K562 (cell line): Measurements from ENCODE around the gene IGFALS. TPM values are rescaled to one million over a fixed set of nuclear protein-coding genes. Genes with fewer than 3 reads are reported as not detected.

ENCODE experiments used
- ATAC-seq: fragments of 200-7000 bp; cut with Tn5 transposase; 3 replicates; pipeline ENCODE4 v1.9.1; 2020; ENCODE audit warnings: moderate library complexity
- BruUV-seq: library from RNA; stranded (reverse); fragments of 400-500 nt; replicated peaks from 2 replicates; lab custom pipeline; 2021; lab: Mats Ljungman, UMichigan
- CTCF ChIA-PET: fragments of 300-600 bp; formaldehyde crosslinking; extraction: SDS; loops from one replicate; lab custom pipeline; 2021; ENCODE audit warnings: low intra/inter-chr PET ratio; lab: Yijun Ruan, JAX
- POLR2A ChIA-PET: fragments of 300-600, 350-650 bp; sonication (Branson Sonifier 250); formaldehyde crosslinking; extraction: SDS; loops from one replicate; lab custom pipeline; 2021; ENCODE audit warnings: antibody characterized with exemption, inconsistent platforms; lab: Yijun Ruan, JAX
- DNase-seq, 4 experiments: peaks; one replicate each; pipeline versions ENCODE4 v3.0.0 to v3.0.0-alpha.2; 2011 to 2018; ENCODE audit warnings: low spot score in 3 of 4, mixed read lengths in 3 of 4; ENCODE audit errors: extremely low read depth in 1 of 4
- FAIRE-seq: peaks from 2 replicates; lab custom pipeline; 2011; peaks lifted over from hg19 to GRCh38; lab: Jason Lieb, UNC
- H2AFZ ChIP-seq: 2 replicates; pipeline ENCODE4 v1.6.0; 2011; ENCODE audit warnings: low read depth, low read length, control low read depth, inconsistent platforms
- H3K27ac ChIP-seq: fragments of 200-600 bp; 3 replicates; pipeline ENCODE4 v1.8.0; 2011; ENCODE audit warnings: low read depth, mild to moderate bottlenecking, control low read depth, inconsistent platforms, low read length, moderate library complexity, mixed read lengths; ENCODE audit errors: extremely low read depth
- H3K27me3 ChIP-seq, 2 experiments: fragments of 300-600 bp in 1 of 2; 2 replicates in 1 of 2; 3 replicates in 1 of 2; pipeline versions ENCODE4 v1.6.0 to v1.8.0; 2011; ENCODE audit warnings: inconsistent platforms in 2 of 2, low read length in 2 of 2, mild to moderate bottlenecking in 1 of 2, mixed read lengths in 1 of 2, moderate library complexity in 1 of 2; ENCODE audit not compliant: control insufficient read depth in 2 of 2, insufficient read depth in 2 of 2
- H3K36me3 ChIP-seq: fragments of 300-600 bp; 3 replicates; pipeline ENCODE4 v1.8.0; 2011; ENCODE audit warnings: mild to moderate bottlenecking, low read length, inconsistent platforms; ENCODE audit not compliant: control insufficient read depth, insufficient read depth
- H3K4me1 ChIP-seq, 2 experiments: fragments of 200-600 bp in 1 of 2; replicated peaks in 1 of 2; 2 replicates in 1 of 2; 3 replicates in 1 of 2; pipeline versions ENCODE4 v1.5.1 to v1.8.0; 2011; ENCODE audit warnings: inconsistent platforms in 2 of 2, low read length in 2 of 2, mild to moderate bottlenecking in 1 of 2, mixed read lengths in 1 of 2, moderate library complexity in 1 of 2; ENCODE audit not compliant: control insufficient read depth in 2 of 2, insufficient read depth in 2 of 2
- H3K4me2 ChIP-seq: 2 replicates; pipeline ENCODE4 v1.6.1; 2011; ENCODE audit warnings: low read length, control low read depth, inconsistent platforms, mixed read lengths; ENCODE audit not compliant: insufficient read depth
- H3K4me3 ChIP-seq: fragments of 200-600 bp; sonication (generic), shearing (Covaris generic); 2 replicates; pipeline ENCODE4 v1.5.1; 2016; ENCODE audit warnings: control low read depth, inconsistent platforms
- H3K79me2 ChIP-seq: fragments of 200-600 bp; 3 replicates; pipeline ENCODE4 v1.8.0; 2011; ENCODE audit warnings: low read length, inconsistent platforms; ENCODE audit not compliant: control insufficient read depth, insufficient read depth
- H3K9ac ChIP-seq, 2 experiments: 2 replicates each; pipeline versions ENCODE4 v1.6.0 to v1.6.1; 2011; ENCODE audit warnings: low read depth in 2 of 2, low read length in 2 of 2, control low read depth in 1 of 2, inconsistent platforms in 1 of 2, mild to moderate bottlenecking in 1 of 2, mixed read lengths in 1 of 2; ENCODE audit not compliant: insufficient read depth in 1 of 2
- H3K9me1 ChIP-seq: one replicate; pipeline ENCODE4 v1.6.0; 2011; ENCODE audit warnings: inconsistent platforms, mild to moderate bottlenecking, low read length, moderate library complexity; ENCODE audit not compliant: control insufficient read depth, insufficient read depth
- H3K9me3 ChIP-seq: replicated peaks from 2 replicates; pipeline ENCODE4 v1.5.1; 2011; ENCODE audit warnings: low read depth, low read length, inconsistent platforms; ENCODE audit not compliant: control insufficient read depth, insufficient read depth
- H4K20me1 ChIP-seq: replicated peaks from 2 replicates; pipeline ENCODE4 v1.6.1; 2011; ENCODE audit warnings: low read length, inconsistent platforms, mixed read lengths; ENCODE audit not compliant: control insufficient read depth, insufficient read depth
- CCNT2 ChIP-seq: IDR thresholded peaks from 2 replicates; pipeline ENCODE4 v1.6.1; 2011; ENCODE audit warnings: borderline replicate concordance, low read depth, mild to moderate bottlenecking, moderate library complexity, mixed read lengths, low read length; ENCODE audit not compliant: insufficient read length; ENCODE audit errors: extremely low read depth
- ESRRA ChIP-seq: fragments of 450-650 bp; IDR thresholded peaks from 2 replicates; pipeline ENCODE4 v1.6.1; 2014; ENCODE audit warnings: low read depth, mild to moderate bottlenecking, moderate library complexity, borderline replicate concordance
- HDAC6 ChIP-seq: IDR thresholded peaks from 2 replicates; pipeline ENCODE4 v1.6.1; 2012; ENCODE audit warnings: low read depth, mild to moderate bottlenecking, control low read depth, inconsistent platforms, low read length, moderate library complexity
- HMBOX1 ChIP-seq: sonication (generic); IDR thresholded peaks from 2 replicates; pipeline ENCODE4 v1.6.1; 2016
- RBM22 ChIP-seq: fragments of 200-400 bp; formaldehyde crosslinking; IDR thresholded peaks from 2 replicates; pipeline ENCODE4 v1.6.1; 2018; ENCODE audit warnings: low read length, low read depth; ENCODE audit not compliant: poor library complexity, severe bottlenecking
- RFX1 ChIP-seq: fragments of 450-650 bp; IDR thresholded peaks from 2 replicates; pipeline ENCODE4 v1.6.1; 2016; ENCODE audit warnings: mild to moderate bottlenecking, moderate library complexity
- ZFPM2 ChIP-seq: fragments of 250-450 bp; sonication (Bioruptor Pico); IDR thresholded peaks from 2 replicates; pipeline ENCODE4 v1.5.1; 2022; ENCODE audit warnings: mild to moderate bottlenecking
- ZNF224 ChIP-seq: sonication (generic); formaldehyde crosslinking; IDR thresholded peaks from 2 replicates; pipeline ENCODE4 v1.8.0; 2022; ENCODE audit warnings: mild to moderate bottlenecking, missing genetic modification reagents
- WGBS: fragments of 100-300 bp; shearing (Covaris generic); methylation state at CpG from one replicate; pipeline ENCODE4 v1.1.6; 2016; ENCODE audit warnings: low coverage, mixed read lengths; ENCODE audit not compliant: insufficient coverage; ENCODE audit errors: missing lambda C conversion rate; 5-methylcytosine and 5-hydroxymethylcytosine counted together
- in situ Hi-C: fragments of 300-500 bp; cut with MboI; formaldehyde crosslinking; loops from 4 replicates; pipeline ENCODE4 v1.15.0; 2018; ENCODE audit warnings: inconsistent platforms, mixed read lengths
- intact Hi-C: fragments of 100-400 bp; cut with micrococcal nuclease; formaldehyde crosslinking; loops from 2 replicates; pipeline ENCODE4 v1.14.2; 2022
- polyA plus RNA-seq, 8 experiments: library from polyadenylated mRNA; depleted of rRNA in 4 of 8; stranded (reverse) in 5 of 8; unstranded in 3 of 8; fragments of >200 nt; fragmentation: Nextera tagmentation in 2 of 8; fragmentation: Illumina TruSeq in 1 of 8; extraction: Ambion mirVana in 2 of 8; extraction: Trizol in 1 of 8; gene quantifications; 2 replicates each; pipeline versions ENCODE4 v1.2.1 to v1.2.3, GENCODE V29; 2011 to 2014; ENCODE audit warnings: inconsistent platforms in 1 of 8, missing spikeins in 1 of 8
- total RNA-seq, 7 experiments: library from RNA; depleted of rRNA in 6 of 7; stranded (reverse); fragments of >200 nt in 6 of 7; fragmentation: Illumina TruSeq in 2 of 7; extraction: Trizol in 2 of 7; gene quantifications; 2 replicates each; pipeline versions ENCODE4 v1.2.1 to v1.2.3, GENCODE V29; 2011 to 2021; ENCODE audit warnings: low replicate concordance in 1 of 7

Gene IGFALS
- total and polyA plus RNA-seq, 9 of the 15 experiments (the other 6 are each of a cell fraction or from before 2014, with no cell fraction given) = not detected

- whole genome bisulfite sequencing = 86% methylated on average over 20 of the region's 25 CpGs
- BruUV-seq = TSS peak; percentile 35
- intact Hi-C loops (no loop called here), in situ Hi-C loops (no loop called here)
- FAIRE-seq (no peak), ATAC-seq (no peak), DNase-seq (no peak)
- Histone ChIP-seq H4K20me1 (no peaks in the 10 kb centered on the region), H3K36me3 (peaks cover 42% of the 10 kb centered on the region; the same call in 1 of the 3 replicates), H3K9me1 (peaks cover 3% of the 10 kb centered on the region), H3K27me3 (no peaks in the 10 kb centered on the region; a peak in 1 of 5 replicates), H3K27ac (no peak overlapping the region), H3K9me3 (no peaks in the 10 kb centered on the region), H3K79me2 (no peaks in the 10 kb centered on the region), H2AFZ (no peak overlapping the region), H3K4me1 (peaks cover 0 to 30% of the 10 kb centered on the region in 2 experiments; a peak in 2 of 5 replicates), H3K4me2 (no peak overlapping the region), H3K4me3 (no peak overlapping the region), H3K9ac (no peak overlapping the region; a peak in 1 of 4 replicates)
- ChIA-PET POLR2A (interaction anchor here (0.6 to 1.2 kb wide), 2 partner anchors 24 to 161 kb away, joined by 3 to 4 read pairs; no protein-coding TSS in a partner anchor), CTCF (no interaction called here)
- no peak for TF ChIP-seq ZFPM2 (CRISPR knock-in tag)
- no peak for TF ChIP-seq RFX1
- no peak for TF ChIP-seq HDAC6
These were observed 48.2 kb downstream of the IGFALS start for GRCh38 chr16:1745181-1745899.

- intact Hi-C loops = no loop called here
- no TSS peak for BruUV-seq
- Histone ChIP-seq H3K9ac (peak overlapping the region in 1 of 2 experiments; percentile 48; a peak in 1 of 4 replicates), H3K79me2 (no peaks in the 10 kb centered on the region), H3K4me3 (no peak overlapping the region), H3K4me1 (peaks cover 0 to 36% of the 10 kb centered on the region in 2 experiments; a peak in 2 of 5 replicates), H3K36me3 (peaks cover 38% of the 10 kb centered on the region; the same call in 1 of the 3 replicates), H4K20me1 (no peaks in the 10 kb centered on the region), H3K27ac (no peak overlapping the region), H3K9me1 (peaks cover 1% of the 10 kb centered on the region), H3K27me3 (no peaks in the 10 kb centered on the region; a peak in 1 of 5 replicates), H3K4me2 (no peak overlapping the region), H2AFZ (no peak overlapping the region), H3K9me3 (peaks cover 5% of the 10 kb centered on the region; the same call in 1 of the 2 replicates)
- 89% methylated on average over 20 of the region's 24 CpGs for WGBS
- ChIA-PET POLR2A (interaction anchor here (1.3 kb wide), 1 partner anchor 23 kb away, joined by 3 read pairs; no protein-coding TSS in a partner anchor), CTCF (no interaction called here)
- in situ Hi-C loops = no loop called here
- ATAC-seq (no peak), DNase-seq (no peak), FAIRE-seq (no peak)
- no peak for TF ChIP-seq ZNF224 (CRISPR knock-in tag)
- no peak for TF ChIP-seq ESRRA
- peak; percentile 39 for TF ChIP-seq RBM22
- TF ChIP-seq HMBOX1 = no peak
- no peak for TF ChIP-seq CCNT2
These were observed 49.1 kb downstream of the IGFALS start for GRCh38 chr16:1744338-1744840.
